Stimulated activated CD4-positive, alpha-beta T cell treated with anti-CD3 and anti-CD28 coated beads, TNF-alpha, amount 100 ng/mL, for 1 hour (primary cell): ENCODE results near the gene ATP6V1E1.

Experiments
- DNase-seq, 3 donors: peaks; one replicate each; pipeline ENCODE4 v3.0.0-alpha.2; 2020; ENCODE audit warnings: low read depth in 3 of 3, low spot score in 1 of 3

The ATP6V1E1 gene

GRCh38 chr22:17548756-17549035 lies 79.9 kb downstream of the ATP6V1E1 start:
- DNase-seq = no peak

GRCh38 chr22:17548010-17548755 lies 80.4 kb downstream of the ATP6V1E1 start:
- no peak for DNase-seq

- DNase-seq = no peak
Observed at GRCh38 chr22:17542452-17542851, 86.1 kb downstream of the ATP6V1E1 start.
